Right lobe of liver (tissue), 6 donors: ENCODE results near the gene CNTNAP4. TPM values are rescaled to one million over a fixed set of nuclear protein-coding genes. Genes with fewer than 3 reads are reported as not detected.

Source experiments
- ATAC-seq, 4 donors: fragments of 200-7000 bp; cut with Tn5 transposase; one replicate each; pipeline ENCODE4 v1.9.1; 2020; ENCODE audit warnings: mild to moderate bottlenecking in 4 of 4, moderate library complexity in 4 of 4
- DNase-seq, 3 donors: peaks; one replicate each; pipeline ENCODE4 v3.0.0-alpha.2; 2020
- H3K27ac ChIP-seq, 3 donors: fragments of 200-600 bp; one replicate each; pipeline ENCODE4 v1.8.0; 2022
- H3K27me3 ChIP-seq, 2 donors: fragments of 200-600 bp; one replicate each; pipeline ENCODE4 v1.8.0; 2022
- H3K36me3 ChIP-seq, 4 donors: fragments of 200-600 bp; sonication (generic) in 1 of 4; one replicate each; pipeline versions ENCODE4 v1.5.1 to v1.8.0; 2017 to 2022; ENCODE audit warnings: control low read depth in 1 of 4
- H3K4me1 ChIP-seq, 4 donors: fragments of 200-600 bp; sonication (generic) in 1 of 4; one replicate each; pipeline versions ENCODE4 v1.5.1 to v1.8.0; 2017 to 2022; ENCODE audit warnings: control low read depth in 1 of 4
- H3K4me3 ChIP-seq, 3 donors: fragments of 200-600 bp; one replicate each; pipeline ENCODE4 v1.8.0; 2022
- H3K9me3 ChIP-seq, 4 donors: fragments of 200-600 bp; sonication (generic) in 1 of 4; one replicate each; pipeline versions ENCODE4 v1.5.1 to v1.8.0; 2017 to 2022; ENCODE audit warnings: control low read depth in 1 of 4
- CTCF ChIP-seq, 4 donors: fragments of 200-600 bp in 3 of 4; fragments of 450-650 bp in 1 of 4; IDR thresholded peaks; one replicate each; pipeline versions ENCODE4 v1.5.1 to v1.8.0; 2016 to 2022; ENCODE audit warnings: antibody characterized with exemption in 4 of 4, mild to moderate bottlenecking in 2 of 4
- POLR2A ChIP-seq: fragments of 450-650 bp; IDR thresholded peaks from one replicate; pipeline ENCODE4 v1.6.1; 2017; ENCODE audit warnings: antibody characterized with exemption, mild to moderate bottlenecking
- WGBS: methylation state at CpG from one replicate; pipeline ENCODE4 v1.1.6; 2018; ENCODE audit warnings: low coverage, low lambda C conversion rate; ENCODE audit not compliant: insufficient coverage; ENCODE audit errors: missing lambda C conversion rate; 5-methylcytosine and 5-hydroxymethylcytosine counted together
- intact Hi-C, 2 donors: fragments of 100-400 bp; cut with DNase I; formaldehyde crosslinking; loops; one replicate each; pipeline versions ENCODE4 v1.11.2 to v1.14.1; 2022
- total RNA-seq, 6 experiments: library from RNA; depleted of rRNA in 2 of 6; stranded (reverse); fragments of >200 nt in 2 of 6; fragmentation: NEBNext Ultra II Directional in 3 of 6; extraction: Animal tissue kit (Norgen Biotek cat#: 25700) in 3 of 6; gene quantifications; one replicate each; pipeline versions ENCODE4 v1.1.0 to v1.2.4, GENCODE V29; 2016 to 2023
- donor health status: DM: no; HTN: yes; CAD: no.
- donor health status: DM: no; HTN: no; CAD: no.
- donor health status: DM: no; HTN: no; CAD: no.
- donor health status: DM: no; HTN: yes; CAD: no.
- donor health status: DM: no; HTN: yes; CAD: no.

CNTNAP4 gene
- total RNA-seq, 6 experiments from 2014 or later: not detected

GRCh38 chr16:76486740-76487139, 209.5 kb downstream of the CNTNAP4 start:
- intact Hi-C loops: no loop called here
- TF ChIP-seq POLR2A (no peak), CTCF (IDR thresholded peaks at IDR 0.05) (no peak)
- H3K27me3 ChIP-seq: no peaks in the 10 kb centered on the region
- peaks cover 0 to 23% (median 4%) of the 10 kb centered on the region in 4 donors for H3K4me1 ChIP-seq
- ATAC-seq (no peak), DNase-seq (no peak)
- H3K9me3 ChIP-seq: no peaks in the 10 kb centered on the region
- no peak overlapping the region for H3K4me3 ChIP-seq
- 86% methylated on average over 1 of the region's 1 CpG for WGBS
- H3K27ac ChIP-seq: no peak overlapping the region
- no peaks in the 10 kb centered on the region for H3K36me3 ChIP-seq

- intact Hi-C loops: no loop called here
- Histone ChIP-seq H3K27me3 (no peaks in the 10 kb centered on the region), H3K4me3 (no peak overlapping the region), H3K27ac (peak overlapping the region in 1 of 3 donors; percentile 59), H3K4me1 (peaks cover 0 to 23% (median 4%) of the 10 kb centered on the region in 4 donors), H3K9me3 (no peaks in the 10 kb centered on the region), H3K36me3 (no peaks in the 10 kb centered on the region)
- TF ChIP-seq CTCF (IDR thresholded peaks at IDR 0.05) (no peak), POLR2A (no peak)
- WGBS: 38% methylated on average over 6 of the region's 6 CpGs
- no peak for DNase-seq
- peak in 3 of 4 donors; percentile 18 to 46 (median 33) for ATAC-seq
Measured at GRCh38 chr16:76487411-76488064, 210.3 kb downstream of the CNTNAP4 start.

GRCh38 chr16:76488065-76488417, 210.8 kb downstream of the CNTNAP4 start:
- Histone ChIP-seq H3K4me1 (peaks cover 0 to 23% (median 4%) of the 10 kb centered on the region in 4 donors), H3K27me3 (no peaks in the 10 kb centered on the region), H3K9me3 (no peaks in the 10 kb centered on the region), H3K36me3 (no peaks in the 10 kb centered on the region), H3K4me3 (no peak overlapping the region), H3K27ac (peak overlapping the region in 1 of 3 donors; percentile 59)
- ATAC-seq (peak; percentile 54 to 77 (median 64)), DNase-seq (no peak)
- TF ChIP-seq POLR2A: no peak
- TF ChIP-seq CTCF (IDR thresholded peaks at IDR 0.05): no peak
- intact Hi-C loops: no loop called here
- WGBS: 45% methylated on average over 5 of the region's 5 CpGs

- H3K27me3 ChIP-seq: no peaks in the 10 kb centered on the region
Measured at GRCh38 chr16:76490036-76490639, 212.9 kb downstream of the CNTNAP4 start.

More at GRCh38 chr16:76490036-76490639, 212.9 kb downstream of the CNTNAP4 start:
- no peak for DNase-seq
- no peaks in the 10 kb centered on the region for H3K36me3 ChIP-seq
- no peak overlapping the region for H3K27ac ChIP-seq
- peaks cover 0 to 13% (median 4%) of the 10 kb centered on the region in 4 donors for H3K4me1 ChIP-seq
- no peak for ATAC-seq
- H3K4me3 ChIP-seq: no peak overlapping the region
- H3K9me3 ChIP-seq: no peaks in the 10 kb centered on the region
- intact Hi-C loops: no loop called here
- WGBS: 50% methylated on average over 3 of the region's 3 CpGs
- TF ChIP-seq CTCF (IDR thresholded peaks at IDR 0.05) (no peak), POLR2A (no peak)
